HepG2 (cell line): ENCODE data around the gene ST6GALNAC2. TPM values are rescaled to one million over a fixed set of nuclear protein-coding genes. Genes with fewer than 3 reads are reported as not detected.
A peak's percentile ranks its signal among the peaks of the same experiment; 100 is the strongest.

Experiments
- ATAC-seq: fragments of 200-7000 bp; cut with Tn5 transposase; 3 replicates; pipeline ENCODE4 v1.9.1; 2020; ENCODE audit warnings: mild to moderate bottlenecking, moderate library complexity
- BruUV-seq: library from RNA; stranded (reverse); fragments of 400-500 nt; replicated peaks from 2 replicates; lab custom pipeline; 2021; lab: Mats Ljungman, UMichigan
- CTCF ChIA-PET: fragments of 300-600 bp; formaldehyde crosslinking; extraction: SDS; loops from one replicate; lab custom pipeline; 2021; ENCODE audit warnings: low total read pairs, inconsistent platforms, low intra/inter-chr PET ratio; lab: Yijun Ruan, JAX
- POLR2A ChIA-PET: fragments of 350-600 bp; sonication (Branson Sonifier 250); formaldehyde crosslinking; loops from one replicate; lab custom pipeline; 2020; ENCODE audit warnings: antibody characterized with exemption, inconsistent platforms; lab: Yijun Ruan, JAX
- DNase-seq: peaks from one replicate; pipeline ENCODE4 v3.0.0-alpha.2; 2015; ENCODE audit warnings: low spot score
- FAIRE-seq: peaks from 3 replicates; lab custom pipeline; 2011; peaks lifted over from hg19 to GRCh38; lab: Jason Lieb, UNC
- H2AFZ ChIP-seq: one replicate; pipeline ENCODE4 v1.6.1; 2011; ENCODE audit warnings: low read length, inconsistent platforms
- H3K27ac ChIP-seq: fragments of 300-600 bp; 3 replicates; pipeline ENCODE4 v1.8.0; 2011; ENCODE audit warnings: mixed run types, mild to moderate bottlenecking, mixed read lengths, low read length, inconsistent platforms; ENCODE audit not compliant: insufficient read depth; ENCODE audit errors: extremely low read length
- H3K27me3 ChIP-seq, 2 experiments: fragments of 200-600 bp in 1 of 2; 2 replicates in 1 of 2; 3 replicates in 1 of 2; pipeline versions ENCODE4 v1.6.0 to v1.8.0; 2011; ENCODE audit warnings: low read length in 2 of 2, mild to moderate bottlenecking in 2 of 2, moderate library complexity in 2 of 2, inconsistent platforms in 1 of 2; ENCODE audit not compliant: insufficient read depth in 2 of 2, control insufficient read depth in 1 of 2
- H3K36me3 ChIP-seq, 2 experiments: fragments of 200-600 bp in 1 of 2; replicated peaks in 1 of 2; 2 replicates in 1 of 2; 3 replicates in 1 of 2; pipeline versions ENCODE4 v1.5.1 to v1.8.0; 2011; ENCODE audit warnings: low read length in 2 of 2, inconsistent platforms in 1 of 2; ENCODE audit not compliant: insufficient read depth in 2 of 2, control insufficient read depth in 1 of 2
- H3K4me1 ChIP-seq: 2 replicates; pipeline ENCODE4 v1.5.1; 2012; ENCODE audit warnings: low read length, inconsistent platforms; ENCODE audit not compliant: insufficient read depth
- H3K4me2 ChIP-seq: 2 replicates; pipeline ENCODE4 v1.6.0; 2011; ENCODE audit warnings: low read depth, low read length, inconsistent platforms
- H3K4me3 ChIP-seq, 3 experiments: fragments of 200-600 bp in 1 of 3; sonication (generic), shearing (Covaris generic) in 1 of 3; replicated peaks in 1 of 3; 2 replicates each; pipeline ENCODE4 v1.5.1; 2011 to 2016; ENCODE audit warnings: low read length in 3 of 3, inconsistent platforms in 2 of 3, low read depth in 2 of 3, mild to moderate bottlenecking in 2 of 3, control low read depth in 1 of 3, mixed read lengths in 1 of 3; ENCODE audit not compliant: insufficient read depth in 1 of 3
- H3K79me2 ChIP-seq: one replicate; pipeline ENCODE4 v1.6.1; 2011; ENCODE audit warnings: low read length, inconsistent platforms; ENCODE audit not compliant: insufficient read depth
- H3K9ac ChIP-seq: 2 replicates; pipeline ENCODE4 v1.6.0; 2011; ENCODE audit warnings: mild to moderate bottlenecking, low read depth, low read length, inconsistent platforms; ENCODE audit not compliant: insufficient read depth
- H3K9me3 ChIP-seq: 2 replicates; pipeline ENCODE4 v1.5.1; 2012; ENCODE audit warnings: mild to moderate bottlenecking, low read length
- H4K20me1 ChIP-seq: 2 replicates; pipeline ENCODE4 v1.6.0; 2011; ENCODE audit warnings: inconsistent platforms, mild to moderate bottlenecking, low read length, moderate library complexity; ENCODE audit not compliant: insufficient read depth
- AGO2 ChIP-seq: fragments of 200-400 bp; formaldehyde crosslinking; optimal IDR thresholded peaks from 2 replicates; pipeline ENCODE3; 2017; ENCODE audit warnings: mild to moderate bottlenecking, low read depth, low read length, moderate library complexity
- EED ChIP-seq: sonication (generic); formaldehyde crosslinking; IDR thresholded peaks from 2 replicates; pipeline ENCODE4 v1.5.0; 2020; ENCODE audit warnings: mild to moderate bottlenecking, missing genetic modification reagents
- ELF3 ChIP-seq: IDR thresholded peaks from 2 replicates; pipeline ENCODE4 v1.6.1; 2016; ENCODE audit warnings: missing genetic modification reagents, missing compliant biosample characterization
- KLF6 ChIP-seq: IDR thresholded peaks from 2 replicates; pipeline ENCODE4 v1.8.0; 2016; ENCODE audit warnings: missing biosample characterization, missing genetic modification reagents
- NFKB2 ChIP-seq: sonication (generic); formaldehyde crosslinking; IDR thresholded peaks from 2 replicates; pipeline ENCODE4 v1.4.0; 2020; ENCODE audit warnings: missing genetic modification reagents, borderline replicate concordance
- NRL ChIP-seq: sonication (generic); formaldehyde crosslinking; IDR thresholded peaks from 2 replicates; pipeline ENCODE4 v1.5.0; 2020; ENCODE audit warnings: missing genetic modification reagents, mild to moderate bottlenecking, moderate library complexity, borderline replicate concordance
- PAF1 ChIP-seq: IDR thresholded peaks from 2 replicates; pipeline ENCODE4 v1.6.1; 2016; ENCODE audit warnings: missing genetic modification reagents, missing compliant biosample characterization
- PITX1 ChIP-seq: sonication (generic); formaldehyde crosslinking; IDR thresholded peaks from 2 replicates; pipeline ENCODE4 v1.5.1; 2020; ENCODE audit warnings: mild to moderate bottlenecking, missing genetic modification reagents
- POLR2A ChIP-seq, 2 experiments: IDR thresholded peaks; 2 replicates each; pipeline ENCODE4 v1.6.1; 2011; ENCODE audit warnings: low read depth in 2 of 2, low read length in 2 of 2, mild to moderate bottlenecking in 1 of 2, moderate library complexity in 1 of 2; ENCODE audit not compliant: insufficient read depth in 1 of 2
- RBM22 ChIP-seq: fragments of 200-400 bp; formaldehyde crosslinking; optimal IDR thresholded peaks from 2 replicates; pipeline ENCODE3; 2017; ENCODE audit warnings: mild to moderate bottlenecking, low read length, moderate library complexity
- TAF1 ChIP-seq: sonication (generic); formaldehyde crosslinking; IDR thresholded peaks from 2 replicates; pipeline ENCODE4 v1.4.0; 2020; ENCODE audit warnings: missing genetic modification reagents
- ZEB1 ChIP-seq: IDR thresholded peaks from 2 replicates; pipeline ENCODE4 v1.6.1; 2012; ENCODE audit warnings: mild to moderate bottlenecking, low read depth, inconsistent platforms; ENCODE audit not compliant: insufficient replicate concordance
- ZNF253 ChIP-seq: sonication (generic); formaldehyde crosslinking; IDR thresholded peaks from 2 replicates; pipeline ENCODE4 v1.8.0; 2022; ENCODE audit warnings: mild to moderate bottlenecking, missing genetic modification reagents, borderline replicate concordance
- ZNF501 ChIP-seq: sonication (generic); formaldehyde crosslinking; IDR thresholded peaks from 2 replicates; pipeline ENCODE4 v1.5.1; 2020; ENCODE audit warnings: mild to moderate bottlenecking, moderate library complexity, missing genetic modification reagents
- ZNF572 ChIP-seq: sonication (generic); formaldehyde crosslinking; IDR thresholded peaks from 2 replicates; pipeline ENCODE4 v1.5.1; 2020; ENCODE audit warnings: mild to moderate bottlenecking, missing genetic modification reagents
- ZNF614 ChIP-seq: IDR thresholded peaks from 2 replicates; pipeline ENCODE4 v1.6.1; 2018; ENCODE audit warnings: missing biosample characterization, missing genetic modification reagents, inconsistent platforms, borderline replicate concordance
- ZNF891 ChIP-seq: sonication (generic); formaldehyde crosslinking; IDR thresholded peaks from 2 replicates; pipeline ENCODE4 v1.5.0; 2020; ENCODE audit warnings: mild to moderate bottlenecking, missing genetic modification reagents
- WGBS: methylation state at CpG from one replicate; pipeline ENCODE4 v1.1.6; 2017; ENCODE audit warnings: low lambda C conversion rate; 5-methylcytosine and 5-hydroxymethylcytosine counted together
- in situ Hi-C: cut with HindIII; loops from 2 replicates; pipeline ENCODE4 v1.10.0; 2017; ENCODE audit warnings: low pct_unique_long_range_greater_than_20kb; ENCODE audit not compliant: extremely low pct_ligation_motif_present
- intact Hi-C: fragments of 100-400 bp; cut with micrococcal nuclease; formaldehyde crosslinking; loops from one replicate; pipeline ENCODE4 v1.10.0; 2022; ENCODE audit not compliant: unreplicated experiment
- polyA plus RNA-seq, 8 experiments: library from polyadenylated mRNA; depleted of rRNA in 3 of 8; stranded (reverse) in 7 of 8; unstranded in 1 of 8; fragments of >200 nt; fragmentation: Illumina TruSeq in 4 of 8; extraction: Trizol in 4 of 8; gene quantifications; 2 replicates each; pipeline versions ENCODE4 v1.2.1 to v1.2.3, GENCODE V29; 2011 to 2016; ENCODE audit warnings: low read depth in 4 of 8, missing spikeins in 1 of 8, mixed read lengths in 1 of 8; ENCODE audit not compliant: insufficient read depth in 1 of 8
- total RNA-seq, 5 experiments: library from RNA; depleted of rRNA; stranded (reverse); fragments of >200 nt; fragmentation: Illumina TruSeq; extraction: Trizol; gene quantifications; 2 replicates each; pipeline ENCODE4 v1.2.3, GENCODE V29; 2016; ENCODE audit warnings: low read depth in 1 of 5
- TF ChIP-seq, protein P1 (sequence below): sonication (generic); formaldehyde crosslinking; IDR thresholded peaks from 2 replicates; pipeline ENCODE4 v1.4.0; 2020; ENCODE audit warnings: missing genetic modification reagents
- TF ChIP-seq, protein P2 (sequence below): sonication (generic); formaldehyde crosslinking; conservative IDR thresholded peaks from 2 replicates; pipeline ENCODE4 v1.8.1; 2023; ENCODE audit warnings: missing genetic modification reagents

Gene ST6GALNAC2
- total and polyA plus RNA-seq, 2 of the 13 experiments (the other 11 are each of a cell fraction or from before 2014, with no cell fraction given): 0.12 to 0.49 TPM

GRCh38 chr17:76566988-76567431 lies 18.6 kb downstream of the ST6GALNAC2 start:
- H2AFZ ChIP-seq: no peak overlapping the region
- H3K27ac ChIP-seq: peak overlapping the region; percentile 45
- peak overlapping the region; percentile 0; the same call in 1 of the 2 replicates for H3K9ac ChIP-seq
- FAIRE-seq (no peak), ATAC-seq (peak; percentile 2), DNase-seq (no peak)
- H3K4me3 ChIP-seq: no peak overlapping the region
- no peaks in the 10 kb centered on the region for H3K27me3 ChIP-seq
- peak overlapping the region; percentile 34; the same call in 1 of the 2 replicates for H3K4me2 ChIP-seq
- POLR2A ChIA-PET: interaction anchor here (0.6 to 6.8 kb wide), 18 partner anchors 9 to 1675 kb away, joined by 3 to 129 read pairs (median 4); no protein-coding TSS in a partner anchor
- WGBS: 47% methylated on average over 5 of the region's 5 CpGs
- CTCF ChIA-PET: no interaction called here
- in situ Hi-C loops (loop anchor here (10.0 kb wide), 1 partner anchor 58 kb away; no protein-coding TSS in a partner anchor), intact Hi-C loops (no loop called here)
- H3K4me1 ChIP-seq: peaks cover 71% of the 10 kb centered on the region
- peaks cover 31% of the 10 kb centered on the region for H4K20me1 ChIP-seq
- BruUV-seq: no TSS peak
- peaks cover 7% of the 10 kb centered on the region for H3K79me2 ChIP-seq
- H3K9me3 ChIP-seq: no peaks in the 10 kb centered on the region
- peaks cover 5 to 28% of the 10 kb centered on the region in 2 experiments for H3K36me3 ChIP-seq
- TF ChIP-seq ZNF614 (0 out of 2 replicates have a peak, but pooled peaks have one; percentile 14), NFKB2 (CRISPR knock-in tag) (peak; percentile 34; the same call in 1 of the 2 replicates), PAF1 (CRISPR knock-in tag) (0 out of 2 replicates have a peak, but pooled peaks have one; percentile 25), ZNF572 (CRISPR knock-in tag) (0 out of 2 replicates have a peak, but pooled peaks have one; percentile 66), NRL (CRISPR knock-in tag) (0 out of 2 replicates have a peak, but pooled peaks have one; percentile 63), ZNF501 (CRISPR knock-in tag) (0 out of 2 replicates have a peak, but pooled peaks have one; percentile 15), KLF6 (CRISPR knock-in tag) (no peak), RBM22 (peak; percentile 98), EED (CRISPR knock-in tag) (0 out of 2 replicates have a peak, but pooled peaks have one; percentile 27), POLR2A (IDR thresholded peaks at IDR 0.05; ENCODE audit: insufficient read depth in 1 of 2, low read depth in 2 of 2, low read length in 2 of 2) (peak in 1 of 2 experiments; percentile 37; a peak in 1 of 4 replicates), PITX1 (CRISPR knock-in tag) (0 out of 2 replicates have a peak, but pooled peaks have one; percentile 8), ZNF891 (CRISPR knock-in tag) (peak; percentile 94), ZNF253 (CRISPR knock-in tag) (0 out of 2 replicates have a peak, but pooled peaks have one; percentile 52), AGO2 (peak; percentile 73), ELF3 (CRISPR knock-in tag) (no peak), ZEB1 (peak; percentile 57), TAF1 (CRISPR knock-in tag) (no peak)
- TF ChIP-seq, protein P1, sequence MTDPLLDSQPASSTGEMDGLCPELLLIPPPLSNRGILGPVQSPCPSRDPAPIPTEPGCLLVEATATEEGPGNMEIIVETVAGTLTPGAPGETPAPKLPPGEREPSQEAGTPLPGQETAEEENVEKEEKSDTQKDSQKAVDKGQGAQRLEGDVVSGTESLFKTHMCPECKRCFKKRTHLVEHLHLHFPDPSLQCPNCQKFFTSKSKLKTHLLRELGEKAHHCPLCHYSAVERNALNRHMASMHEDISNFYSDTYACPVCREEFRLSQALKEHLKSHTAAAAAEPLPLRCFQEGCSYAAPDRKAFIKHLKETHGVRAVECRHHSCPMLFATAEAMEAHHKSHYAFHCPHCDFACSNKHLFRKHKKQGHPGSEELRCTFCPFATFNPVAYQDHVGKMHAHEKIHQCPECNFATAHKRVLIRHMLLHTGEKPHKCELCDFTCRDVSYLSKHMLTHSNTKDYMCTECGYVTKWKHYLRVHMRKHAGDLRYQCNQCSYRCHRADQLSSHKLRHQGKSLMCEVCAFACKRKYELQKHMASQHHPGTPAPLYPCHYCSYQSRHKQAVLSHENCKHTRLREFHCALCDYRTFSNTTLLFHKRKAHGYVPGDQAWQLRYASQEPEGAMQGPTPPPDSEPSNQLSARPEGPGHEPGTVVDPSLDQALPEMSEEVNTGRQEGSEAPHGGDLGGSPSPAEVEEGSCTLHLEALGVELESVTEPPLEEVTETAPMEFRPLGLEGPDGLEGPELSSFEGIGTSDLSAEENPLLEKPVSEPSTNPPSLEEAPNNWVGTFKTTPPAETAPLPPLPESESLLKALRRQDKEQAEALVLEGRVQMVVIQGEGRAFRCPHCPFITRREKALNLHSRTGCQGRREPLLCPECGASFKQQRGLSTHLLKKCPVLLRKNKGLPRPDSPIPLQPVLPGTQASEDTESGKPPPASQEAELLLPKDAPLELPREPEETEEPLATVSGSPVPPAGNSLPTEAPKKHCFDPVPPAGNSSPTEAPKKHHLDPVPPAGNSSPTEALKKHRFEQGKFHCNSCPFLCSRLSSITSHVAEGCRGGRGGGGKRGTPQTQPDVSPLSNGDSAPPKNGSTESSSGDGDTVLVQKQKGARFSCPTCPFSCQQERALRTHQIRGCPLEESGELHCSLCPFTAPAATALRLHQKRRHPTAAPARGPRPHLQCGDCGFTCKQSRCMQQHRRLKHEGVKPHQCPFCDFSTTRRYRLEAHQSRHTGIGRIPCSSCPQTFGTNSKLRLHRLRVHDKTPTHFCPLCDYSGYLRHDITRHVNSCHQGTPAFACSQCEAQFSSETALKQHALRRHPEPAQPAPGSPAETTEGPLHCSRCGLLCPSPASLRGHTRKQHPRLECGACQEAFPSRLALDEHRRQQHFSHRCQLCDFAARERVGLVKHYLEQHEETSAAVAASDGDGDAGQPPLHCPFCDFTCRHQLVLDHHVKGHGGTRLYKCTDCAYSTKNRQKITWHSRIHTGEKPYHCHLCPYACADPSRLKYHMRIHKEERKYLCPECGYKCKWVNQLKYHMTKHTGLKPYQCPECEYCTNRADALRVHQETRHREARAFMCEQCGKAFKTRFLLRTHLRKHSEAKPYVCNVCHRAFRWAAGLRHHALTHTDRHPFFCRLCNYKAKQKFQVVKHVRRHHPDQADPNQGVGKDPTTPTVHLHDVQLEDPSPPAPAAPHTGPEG: no peak
- TF ChIP-seq, protein P2, sequence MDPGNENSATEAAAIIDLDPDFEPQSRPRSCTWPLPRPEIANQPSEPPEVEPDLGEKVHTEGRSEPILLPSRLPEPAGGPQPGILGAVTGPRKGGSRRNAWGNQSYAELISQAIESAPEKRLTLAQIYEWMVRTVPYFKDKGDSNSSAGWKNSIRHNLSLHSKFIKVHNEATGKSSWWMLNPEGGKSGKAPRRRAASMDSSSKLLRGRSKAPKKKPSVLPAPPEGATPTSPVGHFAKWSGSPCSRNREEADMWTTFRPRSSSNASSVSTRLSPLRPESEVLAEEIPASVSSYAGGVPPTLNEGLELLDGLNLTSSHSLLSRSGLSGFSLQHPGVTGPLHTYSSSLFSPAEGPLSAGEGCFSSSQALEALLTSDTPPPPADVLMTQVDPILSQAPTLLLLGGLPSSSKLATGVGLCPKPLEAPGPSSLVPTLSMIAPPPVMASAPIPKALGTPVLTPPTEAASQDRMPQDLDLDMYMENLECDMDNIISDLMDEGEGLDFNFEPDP: 0 out of 2 replicates have a peak, but pooled peaks have one; percentile 90
